Trophoblast cell (in vitro differentiated cells and primary cell): ENCODE results near the gene ANKRD65.

ENCODE experiments used
- DNase-seq, 2 donors: peaks; one replicate each; pipeline ENCODE4 v3.0.0-alpha.2; 2016
- H2AFZ ChIP-seq: 2 replicates; pipeline ENCODE4 v1.6.1; 2013; ENCODE audit warnings: low read length, moderate library complexity, mild to moderate bottlenecking; ENCODE audit not compliant: insufficient read depth, poor library complexity
- H2AK5ac ChIP-seq: 2 replicates; pipeline ENCODE4 v1.6.1; 2013; ENCODE audit warnings: mild to moderate bottlenecking, low read length
- H2BK120ac ChIP-seq: 2 replicates; pipeline ENCODE4 v1.6.1; 2013; ENCODE audit warnings: low read length, mild to moderate bottlenecking, moderate library complexity; ENCODE audit not compliant: insufficient read depth, poor library complexity
- H2BK12ac ChIP-seq: 2 replicates; pipeline ENCODE4 v1.6.1; 2013; ENCODE audit warnings: mild to moderate bottlenecking, low read length, moderate library complexity
- H2BK5ac ChIP-seq: 2 replicates; pipeline ENCODE4 v1.6.1; 2013; ENCODE audit warnings: low read length, low read depth, moderate library complexity, mild to moderate bottlenecking; ENCODE audit not compliant: poor library complexity
- H3K14ac ChIP-seq: 2 replicates; pipeline ENCODE4 v1.6.1; 2013; ENCODE audit warnings: mild to moderate bottlenecking, low read length
- H3K18ac ChIP-seq: 2 replicates; pipeline ENCODE4 v1.6.1; 2013; ENCODE audit warnings: mild to moderate bottlenecking, low read length
- H3K23ac ChIP-seq: 2 replicates; pipeline ENCODE4 v1.6.1; 2013; ENCODE audit warnings: low read length
- H3K27ac ChIP-seq: 2 replicates; pipeline ENCODE4 v1.5.1; 2013; ENCODE audit warnings: low read depth, mild to moderate bottlenecking, inconsistent platforms, low read length, moderate library complexity
- H3K27me3 ChIP-seq: 2 replicates; pipeline ENCODE4 v1.6.1; 2013; ENCODE audit warnings: inconsistent platforms, mild to moderate bottlenecking, low read length, moderate library complexity; ENCODE audit not compliant: insufficient read depth
- H3K36me3 ChIP-seq, 2 experiments: 1 replicate in 1 of 2; 2 replicates in 1 of 2; pipeline ENCODE4 v1.6.1; 2013; ENCODE audit warnings: low read length in 2 of 2, mild to moderate bottlenecking in 2 of 2, moderate library complexity in 1 of 2; ENCODE audit not compliant: insufficient read depth in 2 of 2, control insufficient read depth in 1 of 2
- H3K4ac ChIP-seq: 2 replicates; pipeline ENCODE4 v1.6.1; 2013; ENCODE audit warnings: low read depth, mild to moderate bottlenecking, low read length, moderate library complexity
- H3K4me1 ChIP-seq, 2 experiments: 1 replicate in 1 of 2; 2 replicates in 1 of 2; pipeline ENCODE4 v1.6.1; 2013; ENCODE audit warnings: low read length in 2 of 2, mild to moderate bottlenecking in 2 of 2, moderate library complexity in 1 of 2; ENCODE audit not compliant: insufficient read depth in 2 of 2, control insufficient read depth in 1 of 2
- H3K4me2 ChIP-seq: 2 replicates; pipeline ENCODE4 v1.6.1; 2013; ENCODE audit warnings: inconsistent platforms, mild to moderate bottlenecking, low read length, moderate library complexity
- H3K4me3 ChIP-seq: 2 replicates; pipeline ENCODE4 v1.5.1; 2013; ENCODE audit warnings: mild to moderate bottlenecking, low read depth, low read length, inconsistent platforms
- H3K79me1 ChIP-seq: one replicate; pipeline ENCODE4 v1.6.1; 2013; ENCODE audit warnings: low read length
- H3K79me2 ChIP-seq: 2 replicates; pipeline ENCODE4 v1.6.1; 2013; ENCODE audit warnings: low read length, mild to moderate bottlenecking; ENCODE audit not compliant: control insufficient read depth, insufficient read depth, poor library complexity
- H3K9ac ChIP-seq: 2 replicates; pipeline ENCODE4 v1.6.1; 2013; ENCODE audit warnings: mild to moderate bottlenecking, low read length
- H3K9me3 ChIP-seq: 2 replicates; pipeline ENCODE4 v1.6.1; 2013; ENCODE audit warnings: low read depth, mild to moderate bottlenecking, control low read depth, inconsistent platforms, low read length; ENCODE audit not compliant: insufficient read depth
- H4K12ac ChIP-seq: 2 replicates; pipeline ENCODE4 v1.6.1; 2013; ENCODE audit warnings: low read depth, mild to moderate bottlenecking, low read length, moderate library complexity
- H4K8ac ChIP-seq: 2 replicates; pipeline ENCODE4 v1.6.1; 2013; ENCODE audit warnings: low read depth, mild to moderate bottlenecking, low read length, moderate library complexity
- H4K91ac ChIP-seq: one replicate; pipeline ENCODE4 v1.6.1; 2013; ENCODE audit warnings: low read depth, mild to moderate bottlenecking, low read length, moderate library complexity
- WGBS: extraction: QIAGEN DNeasy Blood & Tissue Kit; methylation state at CpG from one replicate; pipeline ENCODE4 v1.1.7; 2013; ENCODE audit warnings: missing lambda C conversion rate; ENCODE audit not compliant: insufficient read length, insufficient coverage; ENCODE audit errors: extremely low coverage; 5-methylcytosine and 5-hydroxymethylcytosine counted together

The ANKRD65 gene

GRCh38 chr1:1398677-1399186, 22.3 kb downstream of the ANKRD65 start:
- no peak overlapping the region for H3K23ac ChIP-seq
- peak overlapping the region; percentile 97 for H3K18ac ChIP-seq
- peak overlapping the region; percentile 95 for H2BK120ac ChIP-seq
- H2BK5ac ChIP-seq, result peak overlapping the region; percentile 67
- H2BK12ac ChIP-seq, result no peak overlapping the region
- peak overlapping the region; percentile 96 for H3K4me2 ChIP-seq
- WGBS, result no CpG with 5 or more reads among the region's 54 CpGs
- no peaks in the 10 kb centered on the region for H3K9me3 ChIP-seq
- peak overlapping the region; percentile 99 for H4K12ac ChIP-seq
- H3K4me1 ChIP-seq, result peaks cover 17 to 18% of the 10 kb centered on the region in 2 experiments
- H3K14ac ChIP-seq, result peak overlapping the region; percentile 99
- DNase-seq, result peak in 1 of 2 donors; percentile 23
- peak overlapping the region; percentile 100 for H3K4ac ChIP-seq
- H4K8ac ChIP-seq, result peak overlapping the region; percentile 98
- peaks cover 12% of the 10 kb centered on the region for H3K79me1 ChIP-seq
- peak overlapping the region; percentile 52 for H3K27ac ChIP-seq
- H3K36me3 ChIP-seq, result peaks cover 59 to 62% of the 10 kb centered on the region in 2 experiments
- peaks cover 20% of the 10 kb centered on the region for H3K79me2 ChIP-seq
- peak overlapping the region; percentile 100 for H3K9ac ChIP-seq
- peak overlapping the region; percentile 86 for H2AFZ ChIP-seq
- no peaks in the 10 kb centered on the region for H3K27me3 ChIP-seq
- H2AK5ac ChIP-seq, result peak overlapping the region; percentile 99
- H3K4me3 ChIP-seq, result peak overlapping the region; percentile 99
- peak overlapping the region; percentile 98 for H4K91ac ChIP-seq

DNA sequence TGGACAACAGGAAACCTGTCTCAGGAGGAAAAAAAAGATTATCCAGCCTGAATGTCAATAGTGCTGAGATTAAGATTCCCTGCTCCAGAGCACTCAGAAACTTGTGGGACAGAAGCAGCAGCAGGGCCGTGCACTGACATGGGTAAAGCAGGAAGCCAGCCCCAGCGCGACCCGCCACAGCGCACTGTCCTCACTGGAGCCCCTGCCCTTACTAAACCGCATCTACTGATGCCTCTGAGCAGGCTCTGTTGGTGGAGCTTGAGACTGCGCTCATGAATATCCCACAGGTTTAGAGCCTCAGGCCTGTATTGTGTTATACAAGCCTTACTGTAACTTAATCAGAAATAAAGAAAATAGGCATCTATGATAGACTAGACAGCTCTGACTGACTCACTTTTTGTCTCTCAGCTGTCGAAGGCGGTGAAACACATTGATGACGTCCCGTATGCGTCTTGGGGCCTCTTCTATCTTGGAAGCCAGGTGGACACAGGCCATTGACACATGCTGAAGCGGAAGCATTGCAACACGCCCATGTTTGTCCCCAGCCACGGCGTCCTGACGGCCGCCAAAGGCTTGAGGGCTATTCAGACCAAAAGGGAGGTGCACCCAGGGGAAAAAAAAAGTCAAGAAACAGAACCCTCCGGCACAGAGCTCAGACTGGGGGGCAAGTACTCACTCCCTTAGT, 23.1 kb downstream of the ANKRD65 start:
- H2BK5ac ChIP-seq, result no peak overlapping the region
- H3K27me3 ChIP-seq, result no peaks in the 10 kb centered on the region
- no peaks in the 10 kb centered on the region for H3K9me3 ChIP-seq
- peak overlapping the region; percentile 77 for H4K8ac ChIP-seq
- no peak overlapping the region for H3K23ac ChIP-seq
- H3K4ac ChIP-seq, result peak overlapping the region; percentile 100
- H3K27ac ChIP-seq, result no peak overlapping the region
- no CpG with 5 or more reads among the region's 19 CpGs for WGBS
- no peak overlapping the region for H3K18ac ChIP-seq
- H4K91ac ChIP-seq, result no peak overlapping the region
- peaks cover 66% of the 10 kb centered on the region in 2 experiments for H3K36me3 ChIP-seq
- H3K9ac ChIP-seq, result peak overlapping the region; percentile 100
- peaks cover 20% of the 10 kb centered on the region for H3K79me2 ChIP-seq
- peak overlapping the region; percentile 82 for H3K14ac ChIP-seq
- peaks cover 17 to 18% of the 10 kb centered on the region in 2 experiments for H3K4me1 ChIP-seq
- peak overlapping the region; percentile 97 for H2AK5ac ChIP-seq
- H2AFZ ChIP-seq, result no peak overlapping the region
- peak overlapping the region; percentile 16 for H2BK12ac ChIP-seq
- peak overlapping the region; percentile 84 for H4K12ac ChIP-seq
- peak overlapping the region; percentile 99 for H3K4me3 ChIP-seq
- peaks cover 12% of the 10 kb centered on the region for H3K79me1 ChIP-seq
- H2BK120ac ChIP-seq, result no peak overlapping the region
- peak; percentile 62 for DNase-seq
- H3K4me2 ChIP-seq, result peak overlapping the region; percentile 96

DNA sequence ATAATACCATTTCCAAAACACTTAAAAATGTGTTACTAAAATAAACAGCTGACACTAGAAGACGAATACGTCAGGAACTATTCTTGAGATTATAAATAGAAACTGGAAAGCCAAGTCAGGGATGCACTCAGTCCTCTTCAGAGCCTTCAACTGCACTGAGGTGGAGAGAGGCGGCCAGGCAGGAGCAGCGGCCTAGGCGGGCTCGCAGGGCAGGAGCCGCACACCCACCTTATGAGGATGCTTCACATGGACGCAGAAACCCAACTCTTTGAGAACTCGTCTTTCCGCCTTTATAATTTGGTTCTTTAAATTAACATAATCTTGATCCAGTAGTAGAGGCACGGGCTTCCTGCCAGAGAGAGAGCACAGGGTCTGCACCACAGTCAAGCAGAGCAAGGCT, 25.9 kb downstream of the ANKRD65 start:
- H3K79me2 ChIP-seq, result peaks cover 19% of the 10 kb centered on the region
- H4K91ac ChIP-seq, result no peak overlapping the region
- H3K4me2 ChIP-seq, result no peak overlapping the region
- no peak overlapping the region for H2AFZ ChIP-seq
- no CpG with 5 or more reads among the region's 11 CpGs for WGBS
- H3K23ac ChIP-seq, result no peak overlapping the region
- no peak overlapping the region for H4K8ac ChIP-seq
- no peak overlapping the region for H2AK5ac ChIP-seq
- no peak overlapping the region for H3K27ac ChIP-seq
- no peak overlapping the region for H2BK5ac ChIP-seq
- no peaks in the 10 kb centered on the region for H3K27me3 ChIP-seq
- DNase-seq, result no peak
- H3K4ac ChIP-seq, result no peak overlapping the region
- no peak overlapping the region for H4K12ac ChIP-seq
- H3K18ac ChIP-seq, result no peak overlapping the region
- H2BK12ac ChIP-seq, result no peak overlapping the region
- H3K36me3 ChIP-seq, result peaks cover 58 to 63% of the 10 kb centered on the region in 2 experiments
- peaks cover 12% of the 10 kb centered on the region for H3K79me1 ChIP-seq
- H2BK120ac ChIP-seq, result no peak overlapping the region
- no peak overlapping the region for H3K9ac ChIP-seq
- no peaks in the 10 kb centered on the region for H3K9me3 ChIP-seq
- H3K14ac ChIP-seq, result no peak overlapping the region
- H3K4me3 ChIP-seq, result no peak overlapping the region
- H3K4me1 ChIP-seq, result peaks cover 7 to 10% of the 10 kb centered on the region in 2 experiments

DNA sequence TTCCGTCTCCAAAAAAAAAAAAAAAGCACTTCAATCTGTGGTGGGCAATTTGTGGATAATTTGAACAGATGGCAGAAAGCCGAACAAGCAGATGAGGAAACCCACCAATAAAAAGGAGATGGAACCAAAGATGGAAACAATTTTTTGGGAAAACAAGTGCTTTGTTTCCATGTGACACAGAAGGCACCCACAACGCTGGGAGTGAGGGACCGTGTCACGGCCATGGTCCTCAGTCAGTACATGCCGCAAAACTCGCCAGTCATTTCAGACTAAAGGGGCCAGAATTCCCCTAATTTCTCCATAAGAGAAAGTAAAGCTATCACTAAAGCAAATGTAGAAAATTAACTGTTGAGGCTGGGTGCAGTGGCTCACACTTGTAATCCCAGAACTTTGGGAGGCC, 27.0 kb downstream of the ANKRD65 start:
- DNase-seq, result no peak
- Histone ChIP-seq H4K91ac (no peak overlapping the region), H2AK5ac (no peak overlapping the region), H3K27me3 (no peaks in the 10 kb centered on the region), H2BK5ac (no peak overlapping the region), H4K8ac (no peak overlapping the region), H2AFZ (no peak overlapping the region), H2BK12ac (no peak overlapping the region), H3K4me2 (no peak overlapping the region), H3K79me2 (peaks cover 12% of the 10 kb centered on the region), H2BK120ac (no peak overlapping the region), H3K4me3 (no peak overlapping the region), H3K23ac (no peak overlapping the region), H3K36me3 (peaks cover 68 to 73% of the 10 kb centered on the region in 2 experiments), H4K12ac (no peak overlapping the region), H3K79me1 (peaks cover 5% of the 10 kb centered on the region), H3K4ac (no peak overlapping the region), H3K18ac (no peak overlapping the region), H3K27ac (no peak overlapping the region), H3K9me3 (no peaks in the 10 kb centered on the region), H3K4me1 (peaks cover 7 to 8% of the 10 kb centered on the region in 2 experiments), H3K9ac (no peak overlapping the region), H3K14ac (no peak overlapping the region)
- WGBS, result no CpG with 5 or more reads among the region's 7 CpGs
